Cardiac fibroblast (primary cell): Measurements from ENCODE around the gene ALKBH8.
A peak's percentile ranks its signal among the peaks of the same experiment; 100 is the strongest.
"Not testable (repeated sequence)": the region's sequence is repeated elsewhere in the genome, so short reads cannot be mapped to it uniquely, and the experiment has no call there.

Experiments used
- DNase-seq, 2 donors: peaks; one replicate each; pipeline versions ENCODE4 v3.0.0 to v3.0.0-alpha.2; 2010; ENCODE audit warnings: low read depth in 2 of 2
- H3K4me3 ChIP-seq, 2 donors: replicated peaks in 1 of 2; 1 replicate in 1 of 2; 2 replicates in 1 of 2; pipeline ENCODE4 v1.5.1; 2011; ENCODE audit warnings: low read depth in 2 of 2, low read length in 2 of 2, mild to moderate bottlenecking in 2 of 2, moderate library complexity in 1 of 2
- CTCF ChIP-seq: IDR thresholded peaks from one replicate; pipeline ENCODE4 v1.5.1; 2011; ENCODE audit warnings: low read depth, mild to moderate bottlenecking, low read length, inconsistent platforms

The ALKBH8 gene

GRCh38 chr11:107576497-107577345 lies 11.2 kb upstream of the ALKBH8 start:
- TF ChIP-seq CTCF: peak; percentile 69
- peak; percentile 62 to 64 for DNase-seq
- not testable (repeated sequence) for H3K4me3 ChIP-seq

GRCh38 chr11:107573438-107573837 lies 7.9 kb upstream of the ALKBH8 start:
- no peak overlapping the region for H3K4me3 ChIP-seq
- TF ChIP-seq CTCF: no peak
- DNase-seq: no peak

GRCh38 chr11:107570015-107570414 lies 4.5 kb upstream of the ALKBH8 start:
- DNase-seq: no peak
- no peak for TF ChIP-seq CTCF

GRCh38 chr11:107567739-107568335 lies 2.3 kb upstream of the ALKBH8 start:
- H3K4me3 ChIP-seq: no peak overlapping the region
- TF ChIP-seq CTCF: no peak
- DNase-seq: no peak

More at GRCh38 chr11:107570015-107570414, 4.5 kb upstream of the ALKBH8 start:
- H3K4me3 ChIP-seq: no peak overlapping the region

- no peak for DNase-seq
- H3K4me3 ChIP-seq: no peak overlapping the region
- no peak for TF ChIP-seq CTCF
Measured at GRCh38 chr11:107566569-107566968, 1.0 kb upstream of the ALKBH8 start.

GRCh38 chr11:107565955-107566501 lies 493 bp upstream of the ALKBH8 start:
- H3K4me3 ChIP-seq: peak overlapping the region; percentile 80 to 85
- peak in 1 of 2 donors; percentile 29 for DNase-seq

GRCh38 chr11:107564877-107565218 lies 687 bp downstream of the ALKBH8 start:
- TF ChIP-seq CTCF: no peak
- no peak for DNase-seq
- H3K4me3 ChIP-seq: peak overlapping the region; percentile 80 to 85
